HFF-Myc (cell line): Measurements from ENCODE around the gene PIGQ.
A peak's percentile ranks its signal among the peaks of the same experiment; 100 is the strongest.

Experiments
- DNase-seq: peaks from one replicate; pipeline ENCODE4 v3.0.0-alpha.2; 2011; ENCODE audit warnings: low read depth; ENCODE audit errors: extremely low read depth
- H3K4me3 ChIP-seq: replicated peaks from 2 replicates; pipeline ENCODE4 v1.5.1; 2011; ENCODE audit warnings: low read depth, mild to moderate bottlenecking, control low read depth, low read length
- TF ChIP-seq, protein P1 (sequence below): IDR thresholded peaks from 2 replicates; pipeline ENCODE4 v1.5.1; 2012; ENCODE audit warnings: mild to moderate bottlenecking, low read depth, low read length, control low read depth; ENCODE audit errors: missing control alignments

Gene PIGQ

DNA sequence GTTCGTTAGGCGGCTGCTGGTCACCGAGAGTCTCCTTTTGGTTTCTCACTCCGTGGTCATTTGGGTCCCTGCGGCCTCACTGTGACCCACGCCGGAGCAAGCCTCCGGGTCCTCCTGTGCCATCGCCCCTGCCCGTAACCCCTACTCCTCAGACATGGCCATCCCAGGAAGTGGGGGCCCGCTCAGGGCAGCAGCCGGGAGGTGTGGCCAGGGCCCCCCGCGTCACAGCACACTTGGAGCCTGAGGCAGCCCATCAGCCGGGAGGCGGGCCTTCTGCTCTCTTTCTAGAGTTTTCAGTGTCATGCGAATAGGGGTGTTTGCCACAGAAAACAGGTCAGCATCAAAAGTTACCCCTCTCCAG, 53.1 kb downstream of the PIGQ start:
- no peak overlapping the region for H3K4me3 ChIP-seq
- DNase-seq = no peak
- TF ChIP-seq, protein P1, sequence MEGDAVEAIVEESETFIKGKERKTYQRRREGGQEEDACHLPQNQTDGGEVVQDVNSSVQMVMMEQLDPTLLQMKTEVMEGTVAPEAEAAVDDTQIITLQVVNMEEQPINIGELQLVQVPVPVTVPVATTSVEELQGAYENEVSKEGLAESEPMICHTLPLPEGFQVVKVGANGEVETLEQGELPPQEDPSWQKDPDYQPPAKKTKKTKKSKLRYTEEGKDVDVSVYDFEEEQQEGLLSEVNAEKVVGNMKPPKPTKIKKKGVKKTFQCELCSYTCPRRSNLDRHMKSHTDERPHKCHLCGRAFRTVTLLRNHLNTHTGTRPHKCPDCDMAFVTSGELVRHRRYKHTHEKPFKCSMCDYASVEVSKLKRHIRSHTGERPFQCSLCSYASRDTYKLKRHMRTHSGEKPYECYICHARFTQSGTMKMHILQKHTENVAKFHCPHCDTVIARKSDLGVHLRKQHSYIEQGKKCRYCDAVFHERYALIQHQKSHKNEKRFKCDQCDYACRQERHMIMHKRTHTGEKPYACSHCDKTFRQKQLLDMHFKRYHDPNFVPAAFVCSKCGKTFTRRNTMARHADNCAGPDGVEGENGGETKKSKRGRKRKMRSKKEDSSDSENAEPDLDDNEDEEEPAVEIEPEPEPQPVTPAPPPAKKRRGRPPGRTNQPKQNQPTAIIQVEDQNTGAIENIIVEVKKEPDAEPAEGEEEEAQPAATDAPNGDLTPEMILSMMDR = no peak

DNA sequence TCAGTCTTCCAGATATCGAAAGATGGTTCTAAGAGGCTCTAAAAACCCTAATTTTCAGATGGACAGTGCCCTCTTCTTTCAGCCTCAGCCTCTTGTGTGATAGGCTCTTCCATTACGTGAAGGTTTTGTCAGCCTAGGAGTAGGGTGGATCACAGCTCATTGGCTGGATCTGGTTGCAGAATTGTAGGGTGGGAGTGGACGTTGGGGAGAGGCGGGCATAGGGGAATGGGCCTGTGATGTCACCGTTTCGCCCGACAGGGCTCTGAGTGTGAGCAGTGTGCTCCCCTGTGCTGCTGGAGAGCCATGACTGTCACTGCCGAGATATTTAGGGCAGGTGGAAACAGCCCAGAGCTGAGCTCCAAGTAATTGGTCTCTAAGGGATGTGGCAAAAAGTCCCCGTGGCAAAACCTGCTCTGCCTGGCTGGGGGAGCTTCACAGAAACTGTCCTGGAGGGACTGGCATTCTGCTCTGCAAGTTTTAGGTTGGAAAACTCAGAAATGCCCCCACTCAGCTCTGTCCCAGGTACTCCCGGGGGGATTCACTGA, 54.8 kb downstream of the PIGQ start:
- H3K4me3 ChIP-seq = no peak overlapping the region
- no peak for DNase-seq
- TF ChIP-seq, protein P1 = no peak

DNA sequence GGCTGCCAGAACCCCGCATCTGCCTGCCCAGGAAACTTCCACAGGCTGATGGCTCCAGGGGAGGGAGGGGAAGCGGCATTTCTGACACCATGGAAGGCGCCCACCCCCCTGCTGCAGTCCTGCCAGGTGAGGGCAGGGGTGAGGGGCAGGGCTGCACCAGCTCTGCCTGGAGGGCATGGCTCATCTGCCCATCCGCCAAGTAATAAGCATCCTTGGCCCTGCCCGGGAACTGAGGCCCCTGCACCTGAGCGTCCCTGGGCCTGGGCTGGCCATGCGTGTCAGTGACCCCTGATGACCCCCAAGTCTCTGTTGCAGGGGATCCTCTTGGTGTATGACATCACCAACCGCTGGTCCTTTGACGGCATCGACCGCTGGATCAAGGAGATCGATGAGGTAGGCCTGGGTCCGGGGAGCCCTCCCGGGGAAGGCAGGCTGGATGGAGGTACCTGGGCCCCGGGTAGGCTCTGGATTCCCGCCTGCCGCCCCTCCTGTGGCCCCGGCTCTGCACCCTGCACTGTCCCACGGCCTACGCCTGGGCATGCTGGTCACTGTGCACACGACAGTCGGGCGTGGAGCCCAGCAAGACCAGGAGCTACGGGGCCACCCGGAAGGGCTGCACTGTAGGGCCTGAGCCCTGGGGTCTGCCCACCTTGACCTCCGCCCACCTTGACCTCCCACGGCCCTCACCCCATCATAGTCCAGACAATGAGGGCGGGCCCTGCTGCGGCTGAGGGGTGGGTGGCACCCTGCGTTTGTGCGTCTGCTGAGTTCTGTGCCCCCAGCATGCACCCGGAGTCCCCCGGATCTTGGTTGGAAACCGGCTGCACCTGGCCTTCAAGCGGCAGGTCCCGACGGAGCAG, 55.6 kb downstream of the PIGQ start:
- no peak overlapping the region for H3K4me3 ChIP-seq
- no peak for DNase-seq
- TF ChIP-seq, protein P1 = no peak

DNA sequence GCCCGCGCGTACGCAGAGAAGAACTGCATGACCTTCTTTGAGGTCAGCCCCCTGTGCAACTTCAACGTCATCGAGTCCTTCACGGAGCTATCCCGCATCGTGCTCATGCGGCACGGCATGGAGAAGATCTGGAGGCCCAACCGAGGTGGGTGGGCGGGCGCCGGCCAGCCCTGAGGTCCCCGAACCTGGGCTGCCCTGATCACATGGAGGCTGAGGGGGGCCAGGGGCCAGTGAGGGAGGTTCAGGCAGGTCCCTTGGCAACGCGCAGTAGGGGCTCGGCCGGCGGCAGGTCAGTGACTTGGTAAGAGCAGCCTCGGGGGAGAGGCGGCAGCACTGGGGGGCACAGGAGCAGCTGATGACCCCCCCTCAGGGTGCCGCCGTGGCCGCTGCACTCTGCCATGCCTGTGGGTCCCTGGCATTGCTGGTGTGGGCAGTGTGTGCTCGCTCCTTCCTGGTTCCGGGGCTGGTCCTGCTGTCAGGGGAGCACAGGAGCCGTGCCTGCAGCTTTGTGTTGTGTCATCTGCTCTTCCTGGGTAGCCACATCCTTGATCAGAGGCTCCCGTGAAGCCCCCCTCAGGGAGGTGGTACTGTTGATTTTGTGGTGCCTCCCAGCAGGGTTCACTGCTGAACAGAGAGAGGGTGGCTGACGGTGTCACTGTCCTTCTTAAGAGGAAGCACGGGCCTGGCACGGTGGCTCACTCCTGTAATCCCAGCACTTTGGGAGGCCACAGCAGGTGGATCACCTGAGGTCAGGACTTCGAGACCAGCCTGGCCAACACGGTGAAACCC, 56.4 kb downstream of the PIGQ start:
- no peak for DNase-seq
- TF ChIP-seq, protein P1 = no peak
- H3K4me3 ChIP-seq = no peak overlapping the region

DNA sequence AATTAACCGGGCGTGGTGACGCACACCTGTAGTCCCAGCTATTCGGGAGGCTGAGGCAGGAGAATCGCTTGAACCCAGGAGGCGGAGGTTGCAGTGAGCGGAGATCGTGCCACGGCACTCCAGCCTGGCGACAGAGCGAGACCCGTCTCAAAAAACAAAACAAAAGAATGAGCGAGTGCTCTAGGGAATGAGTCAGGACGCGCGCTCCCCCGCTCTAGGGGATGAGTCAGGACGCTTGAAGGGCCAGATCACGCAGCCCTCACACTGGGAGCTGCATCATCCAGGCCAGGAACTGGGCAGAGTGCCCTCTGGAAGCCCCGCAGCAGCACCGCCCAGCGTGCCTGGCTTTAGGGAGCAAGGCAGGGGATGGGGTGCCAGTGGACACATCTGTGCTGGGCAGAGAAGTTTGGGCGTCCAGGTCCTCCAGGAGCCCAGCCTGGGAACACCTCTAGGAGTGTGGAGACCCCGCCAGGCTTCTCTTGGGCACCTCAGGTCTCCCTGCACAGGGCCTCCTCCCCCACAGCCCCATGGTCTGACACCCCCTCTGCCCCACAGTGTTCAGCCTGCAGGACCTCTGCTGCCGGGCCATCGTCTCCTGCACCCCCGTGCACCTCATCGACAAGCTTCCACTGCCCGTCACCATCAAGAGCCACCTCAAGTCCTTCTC, 57.2 kb downstream of the PIGQ start:
- TF ChIP-seq, protein P1 = no peak

DNA sequence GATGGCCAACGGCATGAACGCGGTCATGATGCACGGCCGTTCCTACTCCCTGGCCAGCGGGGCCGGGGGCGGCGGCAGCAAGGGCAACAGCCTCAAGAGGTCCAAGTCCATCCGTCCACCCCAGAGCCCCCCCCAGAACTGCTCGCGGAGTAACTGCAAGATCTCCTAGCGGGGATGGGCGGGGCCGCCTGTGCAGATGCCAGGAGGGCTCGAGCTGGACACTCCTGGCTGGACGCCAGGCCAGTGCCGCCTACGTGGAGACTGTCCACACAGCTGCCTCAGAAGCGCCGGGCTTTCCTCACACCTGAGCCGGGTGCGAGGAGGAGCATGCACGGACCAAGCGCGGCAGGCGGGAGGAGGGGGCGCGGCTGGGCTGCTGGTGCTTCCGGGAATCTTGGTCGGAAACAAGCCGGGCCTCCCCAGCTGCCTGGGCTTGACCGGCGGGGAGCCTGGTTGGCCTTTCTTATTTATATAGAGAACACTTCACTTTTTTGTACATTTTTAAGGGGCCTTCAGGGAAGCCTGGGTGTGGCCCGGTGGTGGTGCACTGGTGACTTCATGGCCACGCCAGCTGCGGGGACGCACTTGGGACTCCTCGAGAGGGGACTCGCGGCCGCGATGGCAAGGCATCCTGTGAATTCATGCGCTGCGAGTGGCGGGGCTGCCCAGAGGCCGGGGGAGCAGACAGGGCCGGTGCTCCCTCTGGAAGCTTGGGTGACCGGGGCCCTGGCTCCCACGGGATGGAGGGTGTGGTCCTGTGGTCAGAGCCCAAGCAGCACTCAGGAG, 57.9 kb downstream of the PIGQ start:
- TF ChIP-seq, protein P1 = no peak
- H3K4me3 ChIP-seq = no peak overlapping the region
- DNase-seq = no peak

More for the DNA sequence above, 57.2 kb downstream of the PIGQ start:
- DNase-seq = peak; percentile 78
- no peak overlapping the region for H3K4me3 ChIP-seq
